Epithelial cell of proximal tubule (primary cell): ENCODE results near the gene RGS14. TPM values are rescaled to one million over a fixed set of nuclear protein-coding genes. Genes with fewer than 3 reads are reported as not detected.
"Not testable (repeated sequence)": the region's sequence is repeated elsewhere in the genome, so short reads cannot be mapped to it uniquely, and the experiment has no call there.

Experiments
- DNase-seq: peaks from one replicate; pipeline ENCODE4 v3.0.0-alpha.2; 2011; ENCODE audit warnings: low read depth
- H3K4me3 ChIP-seq: 2 replicates; pipeline ENCODE4 v1.5.1; 2011; ENCODE audit warnings: low read depth, mild to moderate bottlenecking, low read length
- CTCF ChIP-seq: conservative IDR thresholded peaks from 2 replicates; pipeline ENCODE4 v1.5.1; 2012; ENCODE audit warnings: low read depth, mild to moderate bottlenecking, low read length
- total RNA-seq: library from RNA; depleted of rRNA; stranded (reverse); fragments of >200 nt; gene quantifications from 2 replicates; pipeline ENCODE4 v1.2.3, GENCODE V29; 2015

The RGS14 gene
- total RNA-seq, 1 donor from 2014 or later: 19.6 TPM

- no peak overlapping the region for H3K4me3 ChIP-seq
- no peak for TF ChIP-seq CTCF
- DNase-seq: no peak
These were observed 22.7 kb upstream of the RGS14 start for GRCh38 chr5:177334781-177335700.

GRCh38 chr5:177335701-177336065, 22.0 kb upstream of the RGS14 start:
- no peak for TF ChIP-seq CTCF
- no peak for DNase-seq
- H3K4me3 ChIP-seq: no peak overlapping the region

- peak; percentile 71 for TF ChIP-seq CTCF
- H3K4me3 ChIP-seq: no peak overlapping the region
- DNase-seq: no peak
These were observed 21.6 kb upstream of the RGS14 start for GRCh38 chr5:177336112-177336511.

GRCh38 chr5:177336603-177337494, 20.9 kb upstream of the RGS14 start:
- no peak overlapping the region for H3K4me3 ChIP-seq
- no peak for DNase-seq
- no peak for TF ChIP-seq CTCF

GRCh38 chr5:177338251-177339106, 19.2 kb upstream of the RGS14 start:
- no peak for TF ChIP-seq CTCF
- no peak for DNase-seq

GRCh38 chr5:177339107-177339638, 18.6 kb upstream of the RGS14 start:
- no peak for TF ChIP-seq CTCF
- no peak for DNase-seq

More at GRCh38 chr5:177338251-177339106, 19.2 kb upstream of the RGS14 start:
- no peak overlapping the region for H3K4me3 ChIP-seq

GRCh38 chr5:177343000-177343399, 14.7 kb upstream of the RGS14 start:
- not testable (repeated sequence) for H3K4me3 ChIP-seq, DNase-seq

More at GRCh38 chr5:177339107-177339638, 18.6 kb upstream of the RGS14 start:
- H3K4me3 ChIP-seq: no peak overlapping the region
